D721Med (cell line): ENCODE measurements around the gene ALDH4A1.

Source experiments
- DNase-seq: peaks from one replicate; pipeline ENCODE4 v3.0.0; 2011; ENCODE audit warnings: low spot score; ENCODE audit not compliant: insufficient read length
- FAIRE-seq: peaks from 2 replicates; lab custom pipeline; 2011; peaks lifted over from hg19 to GRCh38; lab: Jason Lieb, UNC
- TF ChIP-seq, protein P1 (sequence below): IDR thresholded peaks from 2 replicates; pipeline ENCODE4 v1.5.1; 2012; ENCODE audit warnings: mild to moderate bottlenecking, control low read depth; ENCODE audit not compliant: insufficient read depth; ENCODE audit errors: missing control alignments

The ALDH4A1 gene

GRCh38 chr1:18948913-18949685, 46.7 kb upstream of the ALDH4A1 start:
- FAIRE-seq = no peak

GRCh38 chr1:18948048-18948912, 45.9 kb upstream of the ALDH4A1 start:
- TF ChIP-seq, protein P1, sequence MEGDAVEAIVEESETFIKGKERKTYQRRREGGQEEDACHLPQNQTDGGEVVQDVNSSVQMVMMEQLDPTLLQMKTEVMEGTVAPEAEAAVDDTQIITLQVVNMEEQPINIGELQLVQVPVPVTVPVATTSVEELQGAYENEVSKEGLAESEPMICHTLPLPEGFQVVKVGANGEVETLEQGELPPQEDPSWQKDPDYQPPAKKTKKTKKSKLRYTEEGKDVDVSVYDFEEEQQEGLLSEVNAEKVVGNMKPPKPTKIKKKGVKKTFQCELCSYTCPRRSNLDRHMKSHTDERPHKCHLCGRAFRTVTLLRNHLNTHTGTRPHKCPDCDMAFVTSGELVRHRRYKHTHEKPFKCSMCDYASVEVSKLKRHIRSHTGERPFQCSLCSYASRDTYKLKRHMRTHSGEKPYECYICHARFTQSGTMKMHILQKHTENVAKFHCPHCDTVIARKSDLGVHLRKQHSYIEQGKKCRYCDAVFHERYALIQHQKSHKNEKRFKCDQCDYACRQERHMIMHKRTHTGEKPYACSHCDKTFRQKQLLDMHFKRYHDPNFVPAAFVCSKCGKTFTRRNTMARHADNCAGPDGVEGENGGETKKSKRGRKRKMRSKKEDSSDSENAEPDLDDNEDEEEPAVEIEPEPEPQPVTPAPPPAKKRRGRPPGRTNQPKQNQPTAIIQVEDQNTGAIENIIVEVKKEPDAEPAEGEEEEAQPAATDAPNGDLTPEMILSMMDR = no peak
- DNase-seq = no peak
- FAIRE-seq = no peak

More at GRCh38 chr1:18948913-18949685, 46.7 kb upstream of the ALDH4A1 start:
- TF ChIP-seq, protein P1 = no peak
- DNase-seq = no peak

- DNase-seq (no peak), FAIRE-seq (no peak)
- TF ChIP-seq, protein P1 = no peak
These were observed 45.2 kb upstream of the ALDH4A1 start for GRCh38 chr1:18947570-18947969.

- DNase-seq (no peak), FAIRE-seq (no peak)
- TF ChIP-seq, protein P1 = no peak
These were observed 44.4 kb upstream of the ALDH4A1 start for GRCh38 chr1:18946550-18947381.

DNA sequence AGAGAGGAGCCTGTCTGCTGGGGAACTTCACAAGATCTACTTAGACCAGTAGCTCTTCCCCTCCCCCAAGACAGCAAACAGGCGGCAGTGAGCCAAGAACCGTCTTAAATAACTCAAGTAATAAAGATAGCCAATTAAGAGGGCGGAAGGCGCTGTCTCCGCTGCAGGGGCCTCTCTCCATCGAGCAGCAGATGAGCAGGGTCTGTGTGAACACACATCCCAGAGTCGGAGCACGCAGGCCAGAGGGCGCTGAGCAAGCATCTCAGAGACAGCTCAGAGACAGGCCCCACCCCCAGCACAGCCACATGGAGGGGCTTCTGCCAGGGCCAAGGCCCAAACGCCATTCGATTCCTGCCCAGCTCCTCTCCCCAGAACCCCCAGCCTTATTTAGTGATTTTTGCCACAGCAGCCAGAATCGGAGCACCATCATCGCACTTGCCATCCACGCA, 43.1 kb upstream of the ALDH4A1 start:
- TF ChIP-seq, protein P1 = no peak
- no peak for FAIRE-seq
- no peak for DNase-seq

DNA sequence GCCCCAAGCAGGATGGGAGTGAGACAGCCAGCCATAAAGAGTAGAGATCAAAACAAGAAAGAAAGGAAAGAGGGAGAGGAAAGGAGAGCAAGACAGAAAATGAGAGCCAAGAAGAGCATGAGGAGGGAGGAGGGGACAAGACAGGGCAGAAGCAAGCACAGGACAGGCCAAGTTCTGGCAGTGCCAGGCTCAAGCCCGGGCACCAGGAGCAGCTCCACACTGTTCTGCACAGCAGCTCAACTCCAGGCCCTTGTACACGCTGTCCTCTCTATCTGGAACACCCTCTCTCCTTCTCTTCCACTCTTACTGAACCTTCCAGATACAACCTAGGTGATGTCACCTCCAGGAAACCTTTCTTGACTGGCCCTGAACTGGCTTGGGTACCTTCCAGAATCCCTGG, 42.5 kb upstream of the ALDH4A1 start:
- TF ChIP-seq, protein P1 = no peak

More for the DNA sequence above, 42.5 kb upstream of the ALDH4A1 start:
- DNase-seq = no peak
- no peak for FAIRE-seq
